SW480 (cell line): ENCODE data around the gene CARD9.
"Not testable (repeated sequence)": the region's sequence is repeated elsewhere in the genome, so short reads cannot be mapped to it uniquely, and the experiment has no call there.

Source experiments
- DNase-seq: peaks from one replicate; pipeline ENCODE4 v3.0.0-alpha.2; 2016; ENCODE audit warnings: low spot score

Gene CARD9

DNA sequence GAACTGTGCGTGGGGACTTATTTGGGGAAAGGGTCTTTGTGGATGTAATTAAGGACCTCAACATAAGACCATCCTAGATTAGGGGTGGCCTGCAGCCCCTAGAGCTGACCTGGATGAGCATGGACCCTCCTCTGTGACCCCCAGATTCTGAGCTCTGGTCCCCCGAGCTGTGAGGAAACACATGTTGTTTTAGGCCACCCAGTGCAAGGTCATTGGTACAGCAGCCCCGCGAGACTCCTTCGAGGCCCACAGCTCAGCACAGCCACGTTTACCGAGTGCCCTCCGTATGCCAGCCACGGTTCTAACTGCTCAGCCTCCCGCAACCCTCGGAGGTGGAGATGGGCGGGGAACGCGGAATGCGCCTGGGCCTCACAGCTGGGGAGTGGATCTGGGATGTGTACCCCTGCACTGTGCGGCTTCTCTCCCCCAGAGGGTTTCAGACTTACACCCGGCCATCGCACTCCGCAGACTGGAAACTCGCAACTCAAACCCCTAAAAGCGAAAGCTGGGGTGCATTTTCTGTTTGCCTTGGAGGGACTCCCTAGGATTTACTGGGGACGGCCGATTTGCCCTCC is 50.6 kb downstream of the CARD9 start:
- no peak for DNase-seq

DNA sequence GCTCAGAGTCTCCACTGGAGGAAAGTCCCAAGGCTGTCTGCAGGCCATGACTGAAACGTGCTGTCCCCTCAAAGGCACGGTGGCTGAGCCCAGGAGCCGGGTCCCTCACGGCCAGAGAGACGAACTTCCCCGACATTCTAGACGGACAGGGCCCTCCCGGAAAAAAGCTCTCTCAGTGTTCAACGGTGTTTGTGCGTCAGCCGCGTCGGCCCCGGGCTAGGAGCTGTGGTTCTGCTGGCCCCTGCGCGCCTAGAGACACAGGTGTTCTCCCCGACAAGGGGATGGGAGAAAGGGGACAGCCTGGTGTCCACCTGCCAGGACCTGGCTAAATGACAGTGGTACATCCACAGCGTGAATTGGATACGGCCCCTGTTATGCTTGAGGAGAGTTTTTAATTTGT is 51.9 kb downstream of the CARD9 start:
- DNase-seq = no peak

DNA sequence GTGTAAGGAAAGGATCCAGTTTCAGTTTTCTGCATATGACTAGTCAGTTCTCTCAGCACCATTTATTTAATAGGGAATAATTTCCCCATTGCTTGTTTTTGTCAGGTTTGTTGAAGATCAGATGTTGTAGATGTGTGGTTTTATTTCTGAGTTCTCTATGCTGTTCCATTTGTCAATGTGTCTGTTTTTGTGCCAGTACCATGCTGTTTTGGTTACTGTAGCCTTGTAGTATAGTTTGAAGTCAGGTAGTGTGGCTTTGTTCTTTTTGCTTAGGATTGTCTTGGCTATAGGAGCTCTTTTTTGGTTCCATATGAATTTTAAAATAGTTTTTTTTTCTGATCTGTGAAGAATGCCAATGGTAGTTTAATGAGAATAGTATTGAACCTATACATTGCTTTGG is 52.5 kb downstream of the CARD9 start:
- not testable (repeated sequence) for DNase-seq

DNA sequence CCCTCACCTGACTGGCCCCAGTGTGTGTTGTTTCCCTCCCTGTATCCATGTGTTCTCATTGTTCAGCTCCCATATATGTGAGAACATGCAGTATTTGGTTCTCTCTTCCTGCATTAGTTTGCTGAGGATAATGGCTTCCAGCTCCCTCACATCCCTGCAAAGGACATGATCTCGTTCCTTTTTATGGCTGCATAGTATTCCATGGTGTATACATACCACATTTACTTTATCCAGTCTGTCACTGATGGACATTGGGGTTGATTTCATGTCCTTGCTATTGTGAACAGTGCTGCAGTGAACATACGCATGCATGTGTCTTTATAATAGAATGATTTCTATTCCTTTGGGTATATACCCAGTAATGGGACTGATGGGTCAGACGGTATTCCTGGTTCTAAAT is 53.5 kb downstream of the CARD9 start:
- not testable (repeated sequence) for DNase-seq

DNA sequence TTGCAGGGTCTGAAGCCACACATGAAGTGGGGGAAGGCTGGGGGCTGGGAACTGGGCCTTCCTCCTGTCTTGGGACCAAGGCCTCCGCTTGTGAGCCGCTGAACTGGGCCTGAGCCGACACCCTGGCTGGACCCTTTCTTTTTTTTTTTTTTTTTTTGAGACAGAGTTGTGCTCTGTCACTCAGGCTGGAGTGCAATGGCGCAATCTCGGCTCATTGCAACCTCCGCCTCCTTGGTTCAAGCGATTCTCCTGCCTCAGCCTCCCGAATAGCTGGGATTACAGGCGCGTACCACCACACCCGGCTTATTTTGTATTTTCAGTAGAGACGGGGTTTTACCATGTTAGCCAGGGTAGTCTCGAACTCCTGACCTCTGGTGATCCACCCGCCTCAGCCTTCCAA is 54.2 kb downstream of the CARD9 start:
- DNase-seq = not testable (repeated sequence)

DNA sequence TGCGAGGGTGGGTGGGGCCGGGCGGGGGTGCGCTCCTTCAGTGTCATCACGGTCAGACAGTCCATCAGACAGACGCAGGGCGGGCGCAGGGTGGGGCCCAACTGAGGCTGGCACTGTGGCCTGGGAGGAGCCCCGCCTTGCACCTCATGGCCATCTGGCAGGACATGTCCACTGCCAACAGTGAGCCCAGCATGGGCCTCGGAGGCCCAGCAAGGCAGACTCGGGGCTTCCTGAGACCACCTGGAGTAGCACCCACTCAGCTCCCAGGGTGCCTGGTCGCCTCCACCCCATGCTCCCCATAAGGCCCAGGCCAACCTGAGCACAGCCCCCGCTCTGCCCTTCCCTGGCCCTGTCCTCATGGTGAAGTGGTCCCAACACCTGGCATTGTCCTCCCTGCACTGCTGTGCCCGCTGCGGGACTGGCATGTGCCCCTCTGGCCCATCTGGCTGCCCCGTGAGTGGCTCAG is 54.7 kb downstream of the CARD9 start:
- DNase-seq = no peak

DNA sequence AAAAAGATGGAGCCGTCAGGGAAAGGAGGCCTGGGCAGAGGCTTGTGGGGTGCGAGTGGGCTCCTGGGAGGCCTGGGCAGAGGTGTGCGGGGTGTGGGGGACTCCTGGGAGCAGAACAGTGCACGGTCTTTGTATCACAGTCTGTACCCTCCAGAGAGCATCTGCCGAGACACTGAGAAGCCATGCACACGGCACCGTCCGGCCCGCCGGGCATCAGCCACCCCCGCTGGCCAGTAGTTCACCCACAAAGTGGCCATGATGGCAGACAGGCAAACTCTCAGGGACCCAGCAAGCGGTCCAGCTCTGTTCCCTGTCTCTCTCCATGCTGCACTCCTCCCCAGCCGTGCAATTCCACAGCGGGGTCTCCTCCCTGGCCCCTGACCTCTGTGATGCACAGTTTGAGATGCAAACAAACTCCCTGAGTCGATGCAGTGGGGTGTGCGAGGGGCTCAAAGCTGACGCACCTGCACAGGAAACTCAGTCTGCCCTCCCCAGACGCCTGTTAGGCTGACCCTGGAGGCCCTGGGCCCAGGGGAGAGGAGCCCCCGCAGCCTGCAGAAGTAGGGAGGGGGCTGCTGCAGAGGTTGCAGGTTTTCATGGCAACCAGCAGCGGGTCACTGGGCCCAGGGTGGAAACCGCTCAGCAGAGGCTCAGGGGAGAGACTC is 55.2 kb downstream of the CARD9 start:
- no peak for DNase-seq

DNA sequence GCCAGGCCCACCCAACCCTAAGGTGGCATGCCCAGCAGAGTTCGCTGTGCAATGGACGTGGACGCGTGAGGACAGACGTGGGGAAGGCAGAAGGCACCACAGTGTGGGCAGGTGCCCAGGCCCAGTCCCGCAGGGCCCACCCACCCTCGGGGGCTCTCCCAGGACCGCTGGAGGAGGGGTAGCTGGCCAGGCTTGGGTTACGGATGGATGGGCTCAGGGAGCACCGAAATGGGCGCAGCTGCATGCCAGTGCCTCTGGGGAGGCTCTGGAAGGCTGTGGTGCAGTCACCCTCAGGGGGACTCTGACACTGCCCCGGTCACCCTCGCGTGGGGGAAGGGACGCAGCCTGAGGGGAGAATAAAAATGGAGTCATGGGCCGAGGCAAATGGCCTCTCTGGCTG is 55.8 kb downstream of the CARD9 start:
- no peak for DNase-seq

DNA sequence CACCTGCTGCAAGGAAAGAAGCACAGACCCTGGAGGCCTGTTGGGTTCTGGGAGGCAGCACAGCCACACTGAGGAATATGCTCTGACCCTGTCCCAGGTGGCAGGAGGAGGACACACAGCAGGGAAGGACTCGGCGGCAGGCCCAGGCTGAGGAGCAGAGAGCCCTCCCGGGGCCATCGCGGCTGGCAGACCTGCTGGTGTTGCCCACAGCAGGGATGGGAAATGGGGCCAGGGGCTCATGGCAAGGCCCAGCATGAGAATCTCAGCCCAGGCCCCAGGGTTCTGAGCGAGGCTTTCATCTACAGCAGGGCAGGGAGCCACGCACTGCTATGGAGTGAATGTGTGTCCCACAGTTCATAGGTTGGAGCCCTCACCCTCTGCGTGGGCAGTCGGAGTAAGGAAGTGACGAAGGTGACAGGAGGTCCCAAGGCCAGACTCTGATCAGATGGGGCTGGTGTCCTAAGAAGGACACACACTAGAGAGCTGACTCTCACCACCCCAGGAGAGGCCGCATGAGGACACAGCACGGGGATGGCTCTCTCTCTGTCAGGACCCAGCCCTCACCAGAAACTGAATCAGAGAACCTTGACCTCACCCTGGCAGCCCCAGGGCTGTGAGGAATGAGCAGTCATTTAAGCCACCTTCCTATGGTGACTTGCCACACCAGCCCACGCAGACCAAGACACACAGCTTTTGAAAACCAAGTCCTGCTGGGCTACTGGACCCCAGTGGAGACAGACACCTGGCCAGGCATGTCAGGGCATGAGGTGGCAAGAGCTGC is 56.4 kb downstream of the CARD9 start:
- DNase-seq = no peak

DNA sequence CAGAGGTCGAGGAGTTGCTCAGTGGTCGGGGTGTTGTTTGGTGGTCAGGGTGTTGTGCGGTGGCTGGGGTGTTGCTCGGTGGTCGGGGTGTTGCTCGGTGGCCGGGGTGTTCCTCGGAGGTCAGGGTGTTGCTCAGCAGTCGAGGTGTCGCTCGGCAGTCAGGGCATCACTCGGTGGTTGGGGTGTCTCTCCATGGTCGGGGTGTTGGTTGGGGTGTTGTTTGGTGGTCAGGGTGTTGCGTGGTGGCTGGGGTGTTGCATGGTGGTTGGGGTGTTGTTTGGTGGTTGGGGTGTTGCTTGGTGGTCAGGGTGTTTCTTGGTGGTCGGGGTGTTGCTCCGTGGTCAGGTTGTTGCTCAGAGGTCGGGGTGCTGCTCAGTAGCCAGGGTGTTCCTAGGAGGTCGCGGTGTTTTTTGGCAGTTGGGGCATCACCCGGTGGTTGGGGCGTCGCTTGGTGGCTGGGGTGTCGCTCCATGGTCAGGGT is 57.2 kb downstream of the CARD9 start:
- DNase-seq = no peak

DNA sequence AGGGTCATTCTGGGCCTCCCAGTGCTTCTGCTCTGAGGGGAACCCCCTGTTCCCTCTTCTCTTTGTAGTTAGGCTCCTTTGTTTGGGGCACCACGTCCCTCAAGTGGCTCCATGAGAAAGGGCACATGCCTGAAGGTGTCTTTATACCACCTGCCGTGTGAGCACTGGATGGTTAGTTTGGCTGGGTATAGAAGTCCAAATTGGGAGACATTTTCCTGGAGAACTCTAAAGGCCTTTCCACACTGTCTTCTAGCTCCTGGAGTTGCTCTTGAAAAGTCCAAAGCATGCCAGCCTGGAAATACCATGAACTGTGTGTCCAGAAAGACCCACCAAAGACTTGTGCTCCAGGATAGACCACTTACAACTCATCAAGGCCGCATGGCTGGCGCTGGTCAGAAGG is 58.5 kb downstream of the CARD9 start:
- no peak for DNase-seq

DNA sequence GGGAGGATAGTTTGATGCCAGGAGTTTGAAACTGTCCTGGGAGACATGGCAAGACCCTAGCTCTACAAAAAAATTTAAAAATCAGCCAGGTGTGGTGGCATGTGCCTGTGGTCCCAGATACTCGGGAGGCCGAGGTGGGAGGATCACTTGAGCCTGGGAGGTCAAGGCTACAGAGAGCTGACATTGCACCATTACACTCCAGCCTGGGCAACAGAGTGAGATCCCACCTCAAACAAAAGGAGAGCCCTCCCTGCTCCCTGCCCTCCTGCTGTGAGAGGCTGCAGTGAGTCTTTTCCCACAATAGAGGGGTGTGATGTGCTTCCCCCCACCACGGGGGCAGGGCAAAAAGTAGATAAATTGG is 59.4 kb downstream of the CARD9 start:
- DNase-seq = no peak
